DND-41 (cell line): ENCODE measurements around the gene CERKL.

Experiments
- ATAC-seq: fragments of 200-7000 bp; cut with Tn5 transposase; 3 replicates; pipeline ENCODE4 v1.9.1; 2021; ENCODE audit warnings: low read depth; ENCODE audit not compliant: insufficient read depth
- DNase-seq: peaks from one replicate; pipeline ENCODE4 v3.0.0-alpha.2; 2020
- H2AFZ ChIP-seq: 2 replicates; pipeline ENCODE4 v1.6.0; 2012; ENCODE audit warnings: low read depth, low read length
- H3K27ac ChIP-seq: 2 replicates; pipeline ENCODE4 v1.5.1; 2012; ENCODE audit warnings: low read length, inconsistent platforms
- H3K27me3 ChIP-seq: fragments of 200-600 bp; sonication (generic); 2 replicates; pipeline ENCODE4 v1.6.0; 2012; ENCODE audit warnings: low read length, mild to moderate bottlenecking, inconsistent platforms; ENCODE audit not compliant: insufficient read depth, poor library complexity
- H3K36me3 ChIP-seq: 2 replicates; pipeline ENCODE4 v1.5.1; 2012; ENCODE audit warnings: low read length, inconsistent platforms; ENCODE audit not compliant: insufficient read depth
- H3K4me1 ChIP-seq: 2 replicates; pipeline ENCODE4 v1.5.1; 2012; ENCODE audit warnings: mild to moderate bottlenecking, low read length; ENCODE audit not compliant: insufficient read depth
- H3K4me2 ChIP-seq: 2 replicates; pipeline ENCODE4 v1.6.0; 2012; ENCODE audit warnings: mild to moderate bottlenecking, moderate library complexity, low read length, inconsistent platforms; ENCODE audit not compliant: insufficient read depth
- H3K4me3 ChIP-seq, 2 experiments: fragments of 200-600 bp in 1 of 2; shearing (Covaris generic) in 1 of 2; 2 replicates each; pipeline ENCODE4 v1.5.1; 2012 to 2016; ENCODE audit warnings: inconsistent platforms in 2 of 2, low read length in 2 of 2, mild to moderate bottlenecking in 2 of 2, low read depth in 1 of 2, moderate library complexity in 1 of 2
- H3K79me2 ChIP-seq: 2 replicates; pipeline ENCODE4 v1.6.0; 2012; ENCODE audit warnings: low read length, inconsistent platforms; ENCODE audit not compliant: insufficient read depth
- H3K9ac ChIP-seq: 2 replicates; pipeline ENCODE4 v1.6.0; 2012; ENCODE audit warnings: low read depth, mild to moderate bottlenecking, inconsistent platforms, low read length, moderate library complexity
- H3K9me3 ChIP-seq: 2 replicates; pipeline ENCODE4 v1.5.1; 2012; ENCODE audit warnings: low read length, moderate library complexity, mild to moderate bottlenecking, inconsistent platforms; ENCODE audit not compliant: insufficient read depth, severe bottlenecking
- H4K20me1 ChIP-seq: 2 replicates; pipeline ENCODE4 v1.6.0; 2012; ENCODE audit warnings: low read length; ENCODE audit not compliant: insufficient read depth
- CTCF ChIP-seq: IDR thresholded peaks from 2 replicates; pipeline ENCODE4 v1.5.1; 2012; ENCODE audit warnings: borderline replicate concordance, low read length, moderate library complexity, mild to moderate bottlenecking; ENCODE audit not compliant: poor library complexity, severe bottlenecking; ENCODE audit errors: extremely low read depth
- EZH2 ChIP-seq: IDR thresholded peaks from 3 replicates; pipeline ENCODE4 v1.6.1; 2012; ENCODE audit warnings: borderline replicate concordance, low read depth, mild to moderate bottlenecking, moderate library complexity, low read length, inconsistent platforms; ENCODE audit not compliant: severe bottlenecking

Gene CERKL

GRCh38 chr2:181628590-181629585, 28.0 kb downstream of the CERKL start:
- Histone ChIP-seq H3K4me1 (no peaks in the 10 kb centered on the region), H3K27me3 (no peaks in the 10 kb centered on the region), H3K4me2 (no peak overlapping the region), H3K36me3 (no peaks in the 10 kb centered on the region), H3K9ac (no peak overlapping the region), H3K27ac (no peak overlapping the region), H3K79me2 (no peaks in the 10 kb centered on the region), H2AFZ (no peak overlapping the region), H3K4me3 (no peak overlapping the region), H3K9me3 (no peaks in the 10 kb centered on the region), H4K20me1 (no peaks in the 10 kb centered on the region)
- no peak for ATAC-seq
- no peak for DNase-seq
- TF ChIP-seq EZH2 (no peak), CTCF (no peak)

GRCh38 chr2:181627545-181627944, 29.4 kb downstream of the CERKL start:
- ATAC-seq (no peak), DNase-seq (no peak)
- Histone ChIP-seq H3K4me3 (no peak overlapping the region), H3K4me2 (no peak overlapping the region), H3K36me3 (no peaks in the 10 kb centered on the region), H3K9ac (no peak overlapping the region), H3K9me3 (no peaks in the 10 kb centered on the region), H4K20me1 (no peaks in the 10 kb centered on the region), H3K4me1 (no peaks in the 10 kb centered on the region), H3K27me3 (no peaks in the 10 kb centered on the region), H3K79me2 (no peaks in the 10 kb centered on the region), H2AFZ (no peak overlapping the region), H3K27ac (no peak overlapping the region)
- no peak for TF ChIP-seq CTCF
- TF ChIP-seq EZH2 = no peak

- Histone ChIP-seq H3K4me1 (no peaks in the 10 kb centered on the region), H3K36me3 (no peaks in the 10 kb centered on the region), H2AFZ (no peak overlapping the region), H3K27ac (no peak overlapping the region), H3K9ac (no peak overlapping the region), H3K27me3 (no peaks in the 10 kb centered on the region), H3K4me3 (no peak overlapping the region), H4K20me1 (no peaks in the 10 kb centered on the region), H3K4me2 (no peak overlapping the region), H3K79me2 (no peaks in the 10 kb centered on the region), H3K9me3 (no peaks in the 10 kb centered on the region)
- ATAC-seq = no peak
- DNase-seq = no peak
- TF ChIP-seq CTCF (no peak), EZH2 (no peak)
Measured at GRCh38 chr2:181626671-181627070, 30.2 kb downstream of the CERKL start.

- TF ChIP-seq EZH2 = no peak
- no peak for TF ChIP-seq CTCF
- ATAC-seq = no peak
Measured at GRCh38 chr2:181623159-181623558, 33.7 kb downstream of the CERKL start.

More at GRCh38 chr2:181623159-181623558, 33.7 kb downstream of the CERKL start:
- H3K4me1 ChIP-seq = no peaks in the 10 kb centered on the region
- no peak overlapping the region for H3K4me2 ChIP-seq
- no peak overlapping the region for H2AFZ ChIP-seq
- H3K36me3 ChIP-seq = no peaks in the 10 kb centered on the region
- no peak overlapping the region for H3K27ac ChIP-seq
- no peak overlapping the region for H3K4me3 ChIP-seq
- no peak overlapping the region for H3K9ac ChIP-seq
- no peaks in the 10 kb centered on the region for H4K20me1 ChIP-seq
- no peaks in the 10 kb centered on the region for H3K9me3 ChIP-seq
- no peaks in the 10 kb centered on the region for H3K79me2 ChIP-seq
- no peak for DNase-seq
- no peaks in the 10 kb centered on the region for H3K27me3 ChIP-seq
